ENCODE data around the gene FAM76A. TPM values are rescaled to one million over a fixed set of nuclear protein-coding genes. Genes with fewer than 3 reads are reported as not detected.

FAM76A gene
- total and polyA plus RNA-seq, 2 donors (not counting 3 experiments of a cell fraction or from before 2014, with no cell fraction given) = 1.8 to 12.8 TPM

- Histone ChIP-seq H3K36me3 (ENCODE audit: control insufficient read depth in 2 of 2, extremely low read depth in 1 of 2, insufficient read depth in 2 of 2, low read length in 2 of 2) (no peaks in the 10 kb centered on the region), H4K20me1 (replicated peaks; ENCODE audit: control insufficient read depth, extremely low read depth, insufficient read depth, low read length) (no peaks in the 10 kb centered on the region), H3K27me3 (ENCODE audit: control insufficient read depth in 2 of 2, insufficient read depth in 2 of 2, low read length in 2 of 2) (peaks cover 4% of the 10 kb centered on the region in 2 experiments), H3K79me2 (ENCODE audit: control insufficient read depth, insufficient read depth, low read length) (no peaks in the 10 kb centered on the region), H3K9ac (replicated peaks; ENCODE audit: extremely low read depth, insufficient read depth, low read length) (no peak overlapping the region), H3K4me1 (ENCODE audit: control insufficient read depth, extremely low read depth, insufficient read depth, low read length) (no peaks in the 10 kb centered on the region), H3K27ac (ENCODE audit: insufficient read depth, low read depth, low read length) (no peak overlapping the region), H3K4me2 (ENCODE audit: insufficient read depth, low read length) (no peak overlapping the region), H3K9me3 (replicated peaks; ENCODE audit: control insufficient read depth, insufficient read depth, low read length) (no peaks in the 10 kb centered on the region), H3K4me3 (replicated peaks in 1 of 3; ENCODE audit: insufficient read depth in 1 of 3, low read depth in 1 of 3, low read length in 3 of 3) (no peak overlapping the region), H3K9me1 (replicated peaks; ENCODE audit: control insufficient read depth, extremely low read depth, insufficient read depth, low read length) (no peaks in the 10 kb centered on the region), H2AFZ (ENCODE audit: low read depth, low read length) (no peak overlapping the region)
- DNase-seq (ENCODE audit: low read depth, low spot score) = no peak
- no peak for TF ChIP-seq JUN (IDR thresholded peaks at IDR 0.05; ENCODE audit: borderline replicate concordance, insufficient read depth, insufficient read length, low read depth)
- no peak for TF ChIP-seq CTCF (IDR thresholded peaks at IDR 0.05; ENCODE audit: extremely low read depth in 1 of 2, insufficient read depth in 1 of 2, low read depth in 1 of 2, low read length in 2 of 2)
- no peak for TF ChIP-seq POLR2AphosphoS5 (IDR thresholded peaks at IDR 0.05; ENCODE audit: insufficient read depth, low read depth, low read length)
- TF ChIP-seq FOS (IDR thresholded peaks at IDR 0.05; ENCODE audit: borderline replicate concordance, insufficient read depth, low read length) = no peak
- TF ChIP-seq EZH2 (IDR thresholded peaks at IDR 0.05; ENCODE audit: borderline replicate concordance, low read depth, low read length, severe bottlenecking) = no peak
- no peak for TF ChIP-seq GATA2 (IDR thresholded peaks at IDR 0.05; ENCODE audit: insufficient read depth, insufficient read length, low read depth, low read length)
- TF ChIP-seq MYC (IDR thresholded peaks at IDR 0.05; ENCODE audit: low read depth, low read length) = no peak
- TF ChIP-seq MAX (IDR thresholded peaks at IDR 0.05; ENCODE audit: insufficient read depth, insufficient read length) = no peak
- TF ChIP-seq POLR2A (IDR thresholded peaks at IDR 0.05; ENCODE audit: low read depth, low read length) = no peak
- intact Hi-C loops (cut with micrococcal nuclease) = no loop called here
- ChIA-PET POLR2A (no interaction called here), CTCF (no interaction called here)
- no peak for FAIRE-seq
- dilution Hi-C loops (cut with MboI; ENCODE audit: extremely low pct_ligation_motif_present, low sequenced_read_pairs) = no loop called here
- no TSS peak for BruUV-seq (replicated peaks)
Observed at GRCh38 chr1:27682351-27682944, 43.3 kb upstream of the FAM76A start.
